Measurements from ENCODE around the gene IFT88.
"Not testable (repeated sequence)": the region's sequence is repeated elsewhere in the genome, so short reads cannot be mapped to it uniquely, and the experiment has no call there.

IFT88 gene

DNA sequence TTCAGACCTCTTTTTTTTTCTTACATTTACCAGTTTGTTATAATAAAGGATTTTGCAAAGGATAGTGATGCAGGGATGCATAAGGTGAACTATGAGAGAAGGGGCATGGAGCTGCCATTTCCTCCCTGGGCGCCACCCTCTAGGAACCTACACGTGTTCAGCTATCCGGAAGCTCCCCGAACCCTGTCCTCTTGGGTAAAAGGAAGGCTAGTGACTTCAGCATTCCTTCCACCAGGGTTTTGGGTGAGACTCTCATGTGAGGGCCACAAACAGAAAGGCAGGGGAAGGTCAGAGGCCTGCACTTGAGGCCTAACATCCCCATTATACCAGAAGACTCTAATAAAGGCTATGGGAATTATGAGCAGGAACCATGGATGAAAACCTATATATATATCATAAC, 57.3 kb downstream of the IFT88 start:
- DNase-seq (ENCODE audit: low read depth in 2 of 2): no peak

DNA sequence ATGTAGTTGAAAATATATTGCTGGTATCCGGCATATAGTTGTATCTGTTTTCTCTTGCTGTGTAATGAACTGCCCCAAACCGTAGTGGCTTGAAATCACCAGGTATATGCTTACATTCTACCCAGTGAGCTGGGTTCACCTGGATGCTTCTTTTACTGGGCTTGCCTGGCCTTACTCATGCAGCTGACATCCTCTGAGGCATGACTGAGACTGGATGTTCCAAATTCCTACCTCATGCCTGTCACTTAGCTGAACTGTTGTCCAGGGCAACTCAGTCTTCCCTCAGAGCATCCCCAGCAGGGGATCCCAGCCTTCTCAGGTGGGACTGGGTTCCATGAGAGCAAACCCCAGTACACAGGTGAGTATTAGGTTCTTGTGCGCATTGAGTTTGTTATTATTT, 66.8 kb downstream of the IFT88 start:
- DNase-seq (ENCODE audit: low read depth in 2 of 2): no peak

DNA sequence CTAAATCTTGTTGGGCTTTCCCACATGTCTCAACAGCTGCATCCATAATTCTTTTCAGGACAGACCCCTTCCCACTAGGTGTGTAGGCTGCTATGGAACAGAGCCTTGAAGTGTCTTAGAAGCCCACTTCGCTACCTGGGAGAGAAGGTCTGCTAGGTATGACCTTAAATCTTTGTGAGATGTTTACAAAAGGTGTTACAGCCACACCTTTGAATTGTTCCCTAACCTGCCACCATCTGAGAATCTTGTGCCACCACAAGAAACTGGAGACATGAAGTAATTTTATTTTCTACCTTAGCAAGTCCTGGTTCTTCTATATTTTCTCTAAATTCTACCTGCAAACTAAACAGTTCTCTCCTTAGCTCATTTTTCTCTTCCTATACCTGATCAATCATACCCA, 69.1 kb downstream of the IFT88 start:
- no peak for DNase-seq (ENCODE audit: low read depth in 2 of 2)

DNA sequence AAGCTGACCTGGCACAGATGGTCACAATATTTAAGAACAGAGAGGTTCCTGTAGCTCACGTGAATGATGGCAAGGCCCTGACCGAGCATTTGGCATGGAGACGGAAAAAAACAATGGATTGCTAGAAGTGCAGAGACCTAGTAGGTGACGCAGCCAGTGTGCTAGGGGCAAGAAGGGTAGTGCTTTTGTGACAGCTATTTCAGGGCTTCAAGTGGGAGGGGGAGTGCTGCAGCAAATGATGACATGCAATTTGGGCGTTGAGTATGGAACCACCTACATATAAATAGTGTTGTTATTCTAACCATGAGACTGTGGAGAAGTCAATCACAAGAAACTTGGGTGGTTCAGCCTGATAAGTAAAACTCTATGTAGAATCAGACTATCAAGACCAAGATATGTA, 70.9 kb downstream of the IFT88 start:
- DNase-seq (ENCODE audit: low read depth in 2 of 2): no peak

DNA sequence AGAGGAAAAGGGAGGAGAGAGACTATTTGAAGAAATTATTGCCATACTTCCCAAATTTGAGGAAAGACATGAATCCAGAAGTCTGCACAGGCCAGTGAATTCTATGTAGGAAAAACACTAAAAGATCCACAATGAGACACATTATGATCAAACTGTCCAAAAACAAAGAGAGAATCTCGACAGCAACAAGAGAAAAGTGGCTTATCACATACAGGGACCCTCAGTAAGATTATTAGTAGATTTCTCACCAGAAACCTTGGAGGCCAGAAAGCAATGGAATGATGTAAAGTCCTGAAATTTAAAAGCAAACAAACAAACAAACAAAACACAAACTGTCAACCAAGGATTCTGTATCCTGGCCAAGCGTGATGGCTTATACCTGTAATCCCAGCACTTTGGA, 80.8 kb downstream of the IFT88 start:
- DNase-seq (ENCODE audit: low read depth in 2 of 2): no peak

DNA sequence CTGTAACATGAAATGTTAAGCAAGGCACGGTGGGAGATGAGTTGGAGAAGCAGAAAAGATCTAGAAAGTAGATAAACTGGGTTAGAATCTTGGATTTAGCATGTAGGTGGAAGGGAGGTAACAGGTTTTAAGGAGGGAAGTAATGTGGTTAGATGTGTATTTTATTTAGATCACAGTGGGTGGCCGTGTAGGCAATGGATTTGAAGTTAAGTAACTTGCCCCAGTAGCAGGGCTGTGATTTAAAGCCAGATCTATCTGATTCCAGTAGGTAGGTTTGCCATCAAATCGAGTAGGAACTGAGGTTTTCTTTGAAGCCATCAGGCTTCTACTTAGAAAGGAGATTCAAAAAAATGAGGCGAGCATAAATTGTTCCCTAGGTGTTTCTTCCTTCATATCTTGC, 86.0 kb downstream of the IFT88 start:
- no peak for DNase-seq (ENCODE audit: low read depth in 2 of 2)

DNA sequence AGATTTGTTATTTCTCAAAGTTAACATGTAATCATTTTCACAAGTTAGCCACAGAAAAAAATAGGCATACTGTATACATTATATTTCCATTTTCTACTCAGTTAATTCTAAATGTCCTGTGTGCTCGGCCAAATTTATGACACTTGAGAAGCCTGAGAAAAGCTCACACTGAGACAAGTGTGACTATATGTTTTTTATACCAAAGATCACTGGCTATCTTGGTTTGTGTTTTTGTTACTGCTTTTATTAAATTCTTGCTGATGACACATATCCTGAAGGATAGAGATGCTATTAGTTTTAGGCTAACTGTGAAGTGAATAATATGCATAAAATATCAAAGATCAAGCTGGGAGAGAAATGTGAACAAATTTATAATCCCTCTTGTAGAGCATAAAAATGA, 87.2 kb downstream of the IFT88 start:
- no peak for DNase-seq (ENCODE audit: low read depth in 2 of 2)

DNA sequence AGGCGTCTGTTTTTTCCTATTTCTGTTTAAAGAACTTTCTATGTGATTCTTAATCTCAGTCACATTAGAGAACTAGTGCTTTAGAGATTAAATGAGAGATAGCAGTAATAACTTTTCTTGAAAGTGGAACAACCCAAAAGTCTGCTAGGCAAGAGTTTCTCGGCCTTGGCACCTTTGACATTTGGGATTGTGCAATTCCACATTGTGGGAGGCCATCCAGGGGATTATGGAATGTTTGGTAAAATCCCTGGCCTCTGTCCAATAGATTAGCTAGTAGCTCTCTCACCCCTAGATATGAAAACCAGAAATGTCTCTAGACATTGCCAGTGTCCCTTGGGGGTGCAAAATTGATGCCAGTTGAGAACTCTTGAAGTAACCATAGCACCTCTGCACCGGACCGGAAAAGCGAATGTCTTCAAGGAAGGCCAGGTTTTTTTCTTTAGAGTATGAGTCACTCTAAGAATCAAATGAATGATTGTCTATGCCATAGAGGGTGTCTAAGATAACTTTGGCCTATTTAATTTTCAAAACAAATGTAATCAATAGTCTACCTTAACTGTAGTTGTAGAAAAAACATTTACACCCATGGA, 91.6 kb downstream of the IFT88 start:
- DNase-seq (ENCODE audit: low read depth in 2 of 2): no peak

DNA sequence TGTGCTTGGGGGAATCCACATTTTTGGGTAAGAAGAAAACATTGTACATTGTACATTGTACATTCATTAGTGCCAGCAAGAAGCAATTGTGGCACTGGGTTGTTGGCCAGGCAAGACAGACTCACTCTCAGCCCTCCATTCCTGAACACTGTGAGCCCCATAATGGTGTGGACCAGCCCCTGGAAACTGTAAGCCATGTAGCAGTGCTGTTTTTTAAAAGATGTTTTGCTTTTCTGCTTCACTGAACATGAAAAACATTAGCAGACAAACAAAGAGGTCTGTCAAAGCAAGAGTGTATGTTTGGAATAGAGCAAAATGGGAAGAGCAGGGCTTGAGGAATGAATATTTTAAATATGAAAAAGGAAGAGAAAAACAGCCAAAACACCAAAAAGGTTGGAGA, 97.4 kb downstream of the IFT88 start:
- DNase-seq (ENCODE audit: low read depth in 2 of 2): no peak

DNA sequence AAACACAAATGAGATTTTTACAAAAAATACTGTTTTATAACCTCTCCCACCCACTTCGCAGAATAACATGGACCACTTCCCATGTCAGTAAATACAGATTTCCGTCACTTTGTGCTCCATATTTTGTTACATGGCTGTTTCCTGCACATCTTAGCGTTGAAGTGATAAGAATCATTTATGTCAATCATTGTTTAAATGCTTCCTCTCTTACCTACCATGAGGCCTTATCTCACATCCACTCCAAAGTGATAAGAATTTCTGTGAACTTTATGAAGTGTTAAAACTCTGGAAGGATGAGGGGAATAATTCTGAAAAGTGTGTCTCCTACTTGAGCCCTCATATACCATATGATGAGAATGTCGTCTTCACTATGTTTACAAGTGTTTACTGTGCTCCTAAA, 100.0 kb downstream of the IFT88 start:
- no peak for DNase-seq (ENCODE audit: low read depth in 2 of 2)

DNA sequence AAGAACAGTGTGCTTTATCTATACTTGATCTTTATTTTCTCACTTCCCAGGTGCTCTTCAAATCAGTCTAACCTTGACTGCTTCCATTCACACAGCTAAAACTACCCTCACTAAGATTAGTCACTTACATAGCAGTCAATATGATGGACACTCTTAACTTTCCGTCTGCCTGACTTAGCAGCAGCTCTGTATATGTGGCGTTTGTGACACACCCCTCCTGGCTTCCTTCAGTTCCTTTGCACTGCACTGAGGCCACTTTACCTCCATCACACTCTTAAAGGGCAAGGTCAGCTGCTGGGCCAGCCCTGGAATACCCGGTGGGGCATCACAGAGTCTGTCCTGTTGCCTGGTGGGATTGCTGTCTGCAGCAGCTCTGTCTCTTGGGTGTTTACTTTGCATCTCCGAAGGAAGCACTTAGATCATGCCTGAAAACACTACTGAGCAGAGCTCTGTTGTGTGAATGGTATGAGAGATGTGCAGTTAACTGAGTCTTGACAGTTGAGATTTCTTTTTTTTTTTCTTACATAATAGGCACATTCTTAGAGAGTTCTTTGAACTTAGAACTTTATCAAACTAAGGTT, 101.0 kb downstream of the IFT88 start:
- DNase-seq (ENCODE audit: low read depth in 2 of 2): no peak

DNA sequence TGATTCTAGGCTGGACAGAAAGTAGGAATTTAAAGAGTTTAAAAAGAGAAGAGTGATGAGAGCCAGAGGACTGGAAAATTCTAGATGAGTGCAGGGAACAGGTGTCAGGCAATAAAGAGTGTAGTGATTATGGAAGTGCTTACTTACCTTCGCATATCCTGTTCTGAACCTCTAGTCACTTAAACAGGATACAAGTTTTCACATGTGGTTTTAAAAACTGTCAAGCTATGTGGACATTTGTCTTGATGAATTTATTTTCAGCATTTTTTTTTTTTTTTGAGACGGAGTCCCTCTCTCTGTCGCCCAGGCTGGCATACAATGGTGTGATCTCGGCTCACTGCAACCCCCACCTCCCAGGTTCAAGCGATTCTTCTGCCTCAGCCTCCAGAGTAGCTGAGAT, 102.2 kb downstream of the IFT88 start:
- DNase-seq (ENCODE audit: low read depth in 2 of 2): no peak

DNA sequence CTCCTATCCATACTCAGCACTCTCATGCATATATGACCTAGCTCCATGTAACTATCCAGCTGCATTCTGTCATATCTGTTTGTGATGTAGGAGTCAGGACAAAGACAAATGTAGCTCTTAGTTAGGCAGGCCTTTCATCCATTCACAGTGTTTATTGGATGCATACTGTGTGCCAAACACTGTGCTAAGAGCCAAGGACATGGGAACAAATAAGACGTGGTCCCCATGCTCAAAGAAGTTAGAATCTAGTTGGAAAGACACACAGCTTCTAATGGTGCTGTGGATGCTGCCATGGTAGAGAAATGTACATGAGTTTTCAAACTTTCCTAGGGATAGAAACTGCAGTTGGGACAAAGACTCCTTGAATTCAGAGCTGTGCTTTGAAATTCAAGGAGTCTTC, 104.8 kb downstream of the IFT88 start:
- no peak for DNase-seq (ENCODE audit: low read depth in 2 of 2)

DNA sequence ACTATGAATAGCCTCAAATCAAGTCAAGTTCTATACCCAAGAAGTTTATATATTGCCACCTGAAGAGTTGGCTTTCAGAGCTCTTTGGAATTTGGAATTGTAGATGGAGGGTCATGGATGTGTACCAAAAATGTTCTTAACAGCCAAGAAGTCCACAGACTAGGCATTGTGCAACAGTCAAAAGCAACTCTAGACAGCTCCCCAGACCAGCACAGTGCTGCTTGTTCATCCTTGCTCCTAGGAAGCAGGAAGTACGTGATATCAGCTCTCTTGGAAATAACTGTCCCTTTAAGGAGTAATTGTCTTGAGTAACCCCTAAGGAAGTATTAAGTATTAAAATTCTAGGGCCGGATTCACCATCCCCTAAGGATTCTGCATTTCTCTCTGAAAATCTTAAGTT, 105.8 kb downstream of the IFT88 start:
- DNase-seq (ENCODE audit: low read depth in 2 of 2): no peak

DNA sequence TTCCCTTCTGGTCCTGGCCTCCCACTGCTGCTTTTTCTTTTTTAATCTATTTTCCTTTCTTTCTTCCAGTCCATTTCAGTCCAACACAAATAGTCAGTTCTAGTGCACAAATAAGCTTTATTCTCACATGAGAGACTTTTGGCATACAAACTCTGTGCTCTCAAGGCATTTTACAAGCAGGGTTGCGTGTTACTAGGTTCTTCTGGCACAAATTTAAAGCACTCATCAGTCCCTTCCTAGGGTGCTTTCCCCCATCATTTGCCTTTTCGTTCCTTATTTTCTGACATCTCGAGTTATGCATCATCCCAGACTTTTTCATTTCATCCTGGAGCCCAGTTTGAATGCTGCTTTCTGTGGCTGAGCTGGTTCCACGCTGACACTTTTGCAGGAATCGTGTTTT, 106.8 kb downstream of the IFT88 start:
- DNase-seq (ENCODE audit: low read depth in 2 of 2): no peak

DNA sequence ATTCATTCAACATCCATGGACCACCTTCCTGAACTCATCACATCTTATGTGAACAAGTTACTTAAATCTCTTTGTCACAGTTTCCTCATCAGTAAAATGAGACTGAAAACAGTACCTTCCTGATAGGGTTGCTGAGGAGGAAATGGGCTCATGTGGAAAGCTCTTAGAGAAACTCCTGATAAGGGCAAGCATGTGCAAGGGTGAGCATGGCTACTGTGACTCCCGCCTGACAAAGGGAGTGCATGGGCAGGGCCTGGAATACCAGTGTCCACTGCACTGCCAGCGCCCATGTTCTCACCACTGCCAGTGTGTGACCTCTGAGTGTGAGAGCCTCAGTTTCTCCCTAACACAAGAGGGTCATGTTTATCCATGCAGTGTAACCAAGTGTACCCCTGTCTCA, 109.3 kb downstream of the IFT88 start:
- no peak for DNase-seq (ENCODE audit: low read depth in 2 of 2)

DNA sequence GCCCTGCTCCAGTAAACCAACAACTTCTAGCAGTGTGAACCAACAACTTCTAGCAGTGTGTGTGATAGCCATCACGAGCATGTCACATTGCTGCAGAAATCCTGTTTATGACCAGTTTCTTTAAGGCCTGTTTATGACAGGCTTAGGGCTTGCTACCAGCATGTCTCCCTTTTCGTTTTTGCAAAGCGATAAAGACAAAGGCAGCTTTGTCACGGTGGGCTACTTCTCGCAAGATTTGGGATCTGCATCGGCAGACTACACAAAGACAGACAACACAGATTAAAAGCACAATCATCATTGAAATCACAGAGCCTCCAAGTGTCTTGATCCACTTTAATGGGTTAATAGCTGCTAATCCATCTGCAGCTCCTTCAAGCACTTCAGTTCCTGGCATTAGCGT, 111.6 kb downstream of the IFT88 start:
- not testable (repeated sequence) for DNase-seq (ENCODE audit: low read depth in 2 of 2)

DNA sequence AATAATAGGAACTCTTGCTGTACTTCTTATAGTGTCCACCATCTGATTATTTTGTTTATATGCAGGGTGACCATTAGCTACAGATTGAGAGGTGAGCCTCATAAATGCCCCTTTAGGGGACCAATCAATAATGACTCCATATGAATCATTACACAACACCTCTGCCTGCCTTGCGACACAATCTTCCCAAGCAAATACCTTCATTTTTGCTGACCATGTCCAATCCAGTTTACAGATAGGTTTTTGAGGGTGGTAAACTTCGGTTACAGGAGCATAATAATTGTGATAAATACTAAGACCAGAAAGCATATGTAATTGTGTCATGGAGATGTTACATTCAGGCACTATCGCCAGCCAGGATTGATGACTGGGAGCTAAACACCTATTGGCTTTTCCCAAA, 112.9 kb downstream of the IFT88 start:
- no peak for DNase-seq (ENCODE audit: low read depth in 2 of 2)

DNA sequence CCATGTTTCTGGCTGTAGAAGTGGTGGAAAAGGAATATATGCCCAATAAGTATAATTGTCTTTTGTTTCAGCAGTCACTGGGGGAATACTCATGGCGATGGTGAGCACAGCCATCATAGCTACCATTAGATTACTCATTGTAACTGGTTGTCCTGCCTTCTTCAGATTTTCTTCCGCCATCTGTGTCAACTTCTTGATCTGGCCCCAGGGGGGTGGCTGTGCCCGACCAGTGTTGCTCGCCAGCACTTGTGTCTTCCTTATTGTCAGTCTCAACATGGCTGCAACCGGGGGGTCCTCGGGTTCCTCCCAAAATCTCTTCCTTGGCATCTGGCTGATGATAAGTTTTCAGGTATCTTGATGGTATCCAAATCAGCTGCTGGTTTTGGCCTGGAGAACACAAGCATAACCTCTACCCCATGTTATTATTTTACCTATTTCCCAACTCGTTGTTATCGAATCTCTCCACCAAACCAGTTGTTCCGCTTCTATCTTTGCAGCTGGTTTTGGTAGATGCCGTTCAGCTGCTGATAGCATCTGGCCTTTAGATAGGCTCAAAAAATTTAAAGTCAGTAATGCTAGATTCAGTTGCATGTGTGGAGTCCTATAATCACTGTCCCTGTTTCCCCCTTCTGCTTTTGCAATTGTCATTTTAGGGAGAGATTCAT, 113.6 kb downstream of the IFT88 start:
- DNase-seq (ENCODE audit: low read depth in 2 of 2): no peak

DNA sequence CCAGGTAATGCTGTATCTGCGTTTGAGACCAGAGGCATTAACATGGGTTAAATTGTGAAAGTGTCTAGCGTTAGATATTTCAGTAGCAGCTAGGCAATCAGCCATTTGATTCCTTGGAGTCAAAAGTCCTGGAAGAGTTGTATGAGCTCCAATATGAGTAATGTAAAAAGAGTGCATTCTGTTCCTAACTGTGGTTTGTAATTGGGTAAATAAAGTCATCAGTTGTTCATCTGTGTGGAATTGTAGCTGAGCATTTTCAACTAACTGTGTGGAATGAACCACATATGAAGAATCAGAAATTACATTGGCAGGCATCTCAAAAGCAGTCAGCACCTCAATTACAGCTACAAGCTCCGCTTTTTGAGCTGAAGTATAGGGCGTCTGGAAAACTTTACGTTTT, 114.5 kb downstream of the IFT88 start:
- not testable (repeated sequence) for DNase-seq (ENCODE audit: low read depth in 2 of 2)

DNA sequence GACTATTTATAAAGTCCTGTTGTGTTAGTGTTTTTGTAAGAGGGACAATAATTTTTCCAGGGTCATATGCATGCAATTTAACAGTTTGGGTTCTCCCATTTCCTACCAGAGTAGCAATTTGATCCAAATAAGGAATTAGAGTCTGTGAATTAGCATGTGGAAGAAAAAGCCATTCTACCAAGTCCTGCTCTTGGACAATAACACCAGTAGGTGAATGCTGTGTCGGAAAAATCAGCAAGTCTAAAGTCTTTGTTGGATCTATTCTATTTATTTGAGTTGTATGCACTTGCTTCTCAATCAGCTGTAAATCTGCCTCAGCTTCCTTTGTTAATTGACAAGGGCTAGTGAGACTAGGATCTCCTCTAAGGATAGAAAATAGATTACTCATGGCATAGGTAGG, 115.1 kb downstream of the IFT88 start:
- DNase-seq (ENCODE audit: low read depth in 2 of 2): no peak

DNA sequence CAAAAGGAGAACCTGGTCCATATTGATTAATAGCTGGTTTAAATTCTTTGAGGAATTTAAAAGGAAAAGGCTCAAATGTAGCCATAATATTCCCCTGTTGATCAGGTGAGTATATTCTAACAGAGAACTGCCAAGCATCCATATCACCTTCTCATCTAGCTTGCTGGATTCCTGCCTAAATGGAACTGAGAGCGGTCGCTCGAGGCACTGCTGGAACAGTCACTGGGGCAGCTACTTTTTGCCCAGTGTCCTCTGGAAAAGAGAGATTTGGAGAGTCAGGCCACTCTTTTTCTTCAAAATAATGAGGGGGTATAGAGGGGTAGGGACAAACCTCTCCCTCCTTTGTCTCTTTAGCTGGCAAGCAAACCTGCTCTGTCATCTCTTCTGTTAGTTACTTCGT, 117.1 kb downstream of the IFT88 start:
- DNase-seq (ENCODE audit: low read depth in 2 of 2): no peak

DNA sequence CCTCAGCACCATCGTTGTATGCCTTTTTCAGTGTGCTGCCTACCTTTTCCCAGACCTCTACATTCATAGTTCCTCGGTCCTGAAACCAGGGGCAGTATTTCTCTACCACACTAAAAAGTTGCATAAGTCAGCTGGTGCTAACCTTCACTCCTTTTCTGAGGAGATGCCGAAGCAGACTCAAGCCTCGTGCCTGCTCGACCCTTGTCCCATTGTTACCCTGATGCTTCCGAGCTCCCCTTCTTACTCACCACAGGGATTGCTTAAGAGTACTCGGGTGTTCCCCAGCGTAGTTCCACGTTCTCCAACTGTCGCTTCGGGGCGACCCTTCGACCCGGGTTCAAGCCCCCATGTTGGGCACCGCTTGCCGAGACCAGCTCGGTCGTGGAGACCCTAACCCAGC, 117.6 kb downstream of the IFT88 start:
- DNase-seq (ENCODE audit: low read depth in 2 of 2): no peak

DNA sequence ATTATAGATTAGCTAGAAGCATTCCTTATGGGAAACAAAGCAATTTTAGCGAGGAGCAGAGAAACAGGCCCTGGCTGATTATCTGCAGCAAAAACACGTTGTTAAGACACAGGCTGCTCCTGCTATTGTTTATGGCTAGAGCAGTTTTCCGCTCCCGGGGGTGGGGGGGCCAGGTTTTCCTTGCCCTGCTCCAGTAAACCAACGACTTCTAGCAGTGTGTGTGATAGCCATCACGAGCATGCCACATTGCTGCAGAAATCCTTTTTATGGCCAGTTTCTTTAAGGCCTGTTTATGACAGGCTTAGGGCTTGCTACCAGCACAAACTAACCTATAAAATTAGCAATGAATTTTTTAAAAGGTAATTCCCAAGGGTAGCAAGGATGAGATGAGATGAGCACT, 118.1 kb downstream of the IFT88 start:
- no peak for DNase-seq (ENCODE audit: low read depth in 2 of 2)

Measured in stimulated activated CD4-positive, alpha-beta T cell treated with anti-CD3 and anti-CD28 coated beads, Interleukin-1b, Interleukin-23, amount 100 ng/mL, for 4 hours (primary cell).